C1 segment of cervical spinal cord (tissue), 14 donors: ENCODE measurements around the gene TADA2B.
"Not testable (repeated sequence)": the region's sequence is repeated elsewhere in the genome, so short reads cannot be mapped to it uniquely, and the experiment has no call there.

ENCODE experiments used
- DNase-seq, 14 donors: peaks; one replicate each; lab custom pipeline; 2025; lab: John Stamatoyannopoulos, UW

The TADA2B gene

GRCh38 chr4:7078025-7078424 is 34.9 kb downstream of the TADA2B start:
- no peak for DNase-seq

DNA sequence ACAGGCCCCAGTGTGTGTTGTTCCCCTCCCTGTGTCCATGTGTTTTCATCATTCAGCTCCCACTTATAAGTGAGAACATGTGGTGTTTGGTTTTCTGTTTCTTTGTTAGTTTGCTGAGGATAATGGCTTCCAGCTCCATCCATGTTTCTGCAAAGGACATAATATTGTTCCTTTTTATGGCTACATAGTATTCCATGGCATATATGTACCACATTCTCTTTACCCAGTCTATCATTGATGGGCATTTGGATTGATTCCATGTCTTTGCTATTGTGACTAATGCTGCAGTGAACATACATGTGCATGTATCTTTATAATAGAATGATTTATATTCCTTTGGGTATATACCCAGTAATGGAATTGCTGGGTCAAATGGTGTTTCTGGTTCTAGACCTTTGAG is 36.3 kb downstream of the TADA2B start:
- not testable (repeated sequence) for DNase-seq

DNA sequence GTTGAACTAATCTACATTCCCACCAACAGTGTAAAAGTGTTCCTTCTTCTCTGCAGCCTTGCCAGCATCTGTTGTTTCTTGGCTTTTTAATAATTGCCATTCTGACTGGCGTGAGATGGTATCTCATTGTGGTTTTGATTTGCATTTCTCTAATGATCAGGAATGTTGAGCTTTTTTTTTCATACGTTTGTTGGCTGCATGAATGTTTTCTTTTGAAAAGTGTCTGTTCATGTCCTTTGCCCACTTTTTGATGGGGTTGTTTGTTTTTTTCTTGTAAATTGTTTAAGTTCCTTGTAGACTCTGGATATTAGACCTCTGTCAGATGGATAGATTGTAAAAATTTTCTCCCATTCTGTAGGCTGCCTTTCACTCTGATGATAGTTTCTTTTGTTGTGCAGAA is 36.7 kb downstream of the TADA2B start:
- DNase-seq: not testable (repeated sequence)

DNA sequence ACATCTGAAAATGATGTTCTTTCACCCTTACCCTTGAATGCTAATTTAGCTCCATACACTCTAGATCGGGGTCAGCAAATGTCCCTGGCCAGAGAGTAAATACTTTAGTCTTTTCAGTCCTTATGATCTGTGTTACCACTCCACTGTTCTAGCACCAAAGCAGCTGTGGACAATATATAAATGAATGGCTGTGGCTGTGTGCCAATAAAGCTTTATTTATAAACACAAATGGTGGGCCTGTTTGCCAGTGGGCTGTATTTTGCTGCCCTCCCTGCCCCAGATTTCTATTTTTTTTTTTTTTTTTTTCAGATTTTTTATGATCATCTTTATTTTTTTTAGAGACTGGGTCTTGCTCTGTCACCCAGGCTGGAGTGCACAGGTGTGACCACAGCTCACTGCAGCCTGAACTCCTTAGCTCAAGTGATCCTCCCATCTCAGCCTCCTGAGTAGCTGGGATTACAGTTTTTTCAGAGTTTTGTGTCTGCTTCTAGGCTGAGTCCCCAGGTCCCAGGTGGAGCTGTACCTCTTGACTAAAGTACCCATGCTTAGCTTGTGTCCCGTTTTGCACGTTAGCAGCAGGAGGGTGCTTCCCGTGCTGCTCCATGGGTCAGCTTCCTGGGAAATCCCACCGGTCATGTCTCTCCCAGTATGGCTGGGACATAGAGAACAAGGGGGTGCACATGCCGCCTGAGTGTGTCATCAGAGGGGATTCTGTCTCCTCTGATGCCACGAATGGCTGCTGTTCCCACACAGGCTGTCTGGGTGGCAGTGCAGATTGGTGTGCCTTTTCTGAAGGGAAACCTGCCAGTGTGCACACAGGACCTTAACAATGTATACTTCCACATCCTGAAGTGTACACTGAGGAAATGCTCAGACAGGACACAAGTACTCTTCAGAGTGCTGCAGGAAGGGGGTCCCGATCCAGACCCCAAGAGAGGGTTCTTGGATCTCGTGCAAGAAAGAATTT is 40.7 kb downstream of the TADA2B start:
- DNase-seq: no peak

GRCh38 chr4:7084564-7084961 is 41.4 kb downstream of the TADA2B start:
- not testable (repeated sequence) for DNase-seq

DNA sequence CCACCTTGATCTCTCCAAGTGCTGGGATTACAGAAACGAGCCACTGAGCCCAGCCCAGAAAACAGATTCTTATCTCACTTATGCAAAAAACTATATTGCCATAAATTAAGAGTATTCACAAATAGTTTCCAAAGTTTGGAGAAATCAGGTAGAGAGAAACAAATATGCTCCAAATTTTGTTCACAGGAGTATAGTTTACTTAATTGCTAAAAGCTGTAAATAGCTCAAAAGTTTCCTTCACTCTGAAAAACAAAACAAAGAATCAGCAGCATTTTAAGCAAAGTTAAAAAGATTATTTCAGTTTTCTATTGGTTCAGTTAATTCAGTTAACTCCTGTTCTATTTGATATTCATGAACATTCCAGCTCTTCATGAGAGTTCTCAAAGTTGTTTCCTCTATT is 43.2 kb downstream of the TADA2B start:
- DNase-seq: no peak

- no peak for DNase-seq
These were observed 43.9 kb downstream of the TADA2B start for GRCh38 chr4:7087036-7087435.

DNA sequence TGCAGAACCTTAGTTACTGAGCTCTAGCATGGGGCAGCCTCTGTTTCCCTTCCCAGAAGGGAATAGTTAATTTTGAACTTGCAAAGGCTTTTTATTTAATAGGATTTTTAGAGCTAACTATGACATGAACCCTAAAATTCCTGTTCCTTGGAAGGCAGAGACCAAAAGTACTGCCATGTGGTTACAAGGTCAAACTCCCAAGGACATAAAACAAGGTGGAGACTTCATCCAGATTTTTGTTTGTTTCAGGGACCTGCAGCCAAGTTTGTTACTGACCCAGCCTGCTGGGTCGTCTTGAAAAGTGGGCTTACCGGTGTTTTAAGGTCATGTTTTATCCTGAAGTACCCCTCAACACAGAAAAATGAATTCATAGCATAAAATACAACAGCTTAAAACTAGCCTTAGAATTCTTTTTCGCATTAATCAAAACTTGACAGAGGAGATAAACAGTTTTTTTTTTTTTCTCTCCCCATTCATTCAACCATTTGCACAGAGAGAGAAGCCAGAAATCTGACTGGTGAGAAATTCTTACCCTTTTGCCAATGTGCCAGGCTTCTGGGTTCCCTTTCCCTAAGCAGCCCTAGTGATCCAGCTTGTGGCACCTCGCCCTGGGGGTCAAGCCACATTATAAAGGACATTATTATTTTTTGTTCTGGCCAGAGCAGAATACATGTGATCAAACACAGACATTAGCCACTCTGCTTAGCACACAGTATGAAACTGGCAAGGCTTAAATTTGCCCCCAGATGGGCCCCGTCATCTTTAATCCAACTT is 46.2 kb downstream of the TADA2B start:
- DNase-seq: no peak

DNA sequence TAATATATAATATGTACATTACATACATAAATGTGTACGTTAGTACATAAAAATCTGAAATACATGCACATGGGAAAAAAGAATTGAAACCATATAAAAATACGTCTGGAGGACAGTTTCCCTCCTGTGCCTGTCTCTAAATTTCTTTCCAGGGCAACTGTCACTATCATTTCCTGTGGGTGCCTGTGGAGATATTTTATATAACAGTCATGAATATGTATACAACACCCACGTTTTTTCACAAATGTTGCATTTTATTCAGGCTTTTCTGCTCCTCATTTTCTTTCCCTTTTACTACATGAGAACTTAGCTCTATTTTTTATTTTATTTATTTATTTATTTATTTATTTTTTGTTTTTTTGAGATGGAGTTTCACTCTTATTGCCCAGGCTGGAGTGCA is 48.9 kb downstream of the TADA2B start:
- no peak for DNase-seq

DNA sequence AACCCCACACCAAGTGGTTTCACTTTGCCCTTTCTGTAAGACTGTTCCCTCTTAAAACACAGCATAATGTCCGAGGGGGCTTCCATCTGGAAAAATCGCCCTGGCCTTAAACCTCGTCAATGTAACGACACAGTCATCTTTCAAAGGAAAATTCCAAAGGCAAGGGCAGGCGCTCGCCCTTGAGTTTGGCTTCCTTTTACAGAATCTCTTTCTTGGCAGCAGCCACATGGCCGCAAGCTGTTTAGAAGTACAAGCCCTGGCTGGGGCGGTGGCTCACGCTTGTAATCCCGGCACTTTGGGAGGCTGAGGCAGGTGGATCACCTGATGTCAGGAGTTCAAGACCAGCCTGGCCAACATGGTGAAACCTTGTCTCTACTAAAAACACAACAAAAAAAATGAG is 51.7 kb downstream of the TADA2B start:
- no peak for DNase-seq

GRCh38 chr4:7095611-7096155 is 52.5 kb downstream of the TADA2B start:
- no peak for DNase-seq

DNA sequence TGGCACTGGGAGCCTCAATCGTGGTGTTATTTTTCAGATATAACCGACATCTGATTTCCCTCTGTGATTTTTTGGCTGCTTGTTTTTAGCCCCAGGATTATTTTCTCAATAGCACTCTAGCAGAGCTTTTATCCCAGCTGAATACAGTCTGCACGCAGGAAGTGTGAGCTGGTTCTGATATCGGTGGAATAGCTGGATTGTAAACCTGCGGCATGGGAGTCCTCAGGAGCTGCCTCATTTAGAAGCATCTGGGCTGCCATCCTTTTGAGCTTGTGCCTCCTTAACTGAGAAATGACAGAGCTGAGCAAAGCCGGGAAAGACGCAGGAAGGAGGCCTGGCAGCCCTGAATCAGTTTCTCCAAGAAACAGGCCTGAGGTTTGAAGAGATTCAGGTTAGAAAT is 53.1 kb downstream of the TADA2B start:
- DNase-seq: no peak

DNA sequence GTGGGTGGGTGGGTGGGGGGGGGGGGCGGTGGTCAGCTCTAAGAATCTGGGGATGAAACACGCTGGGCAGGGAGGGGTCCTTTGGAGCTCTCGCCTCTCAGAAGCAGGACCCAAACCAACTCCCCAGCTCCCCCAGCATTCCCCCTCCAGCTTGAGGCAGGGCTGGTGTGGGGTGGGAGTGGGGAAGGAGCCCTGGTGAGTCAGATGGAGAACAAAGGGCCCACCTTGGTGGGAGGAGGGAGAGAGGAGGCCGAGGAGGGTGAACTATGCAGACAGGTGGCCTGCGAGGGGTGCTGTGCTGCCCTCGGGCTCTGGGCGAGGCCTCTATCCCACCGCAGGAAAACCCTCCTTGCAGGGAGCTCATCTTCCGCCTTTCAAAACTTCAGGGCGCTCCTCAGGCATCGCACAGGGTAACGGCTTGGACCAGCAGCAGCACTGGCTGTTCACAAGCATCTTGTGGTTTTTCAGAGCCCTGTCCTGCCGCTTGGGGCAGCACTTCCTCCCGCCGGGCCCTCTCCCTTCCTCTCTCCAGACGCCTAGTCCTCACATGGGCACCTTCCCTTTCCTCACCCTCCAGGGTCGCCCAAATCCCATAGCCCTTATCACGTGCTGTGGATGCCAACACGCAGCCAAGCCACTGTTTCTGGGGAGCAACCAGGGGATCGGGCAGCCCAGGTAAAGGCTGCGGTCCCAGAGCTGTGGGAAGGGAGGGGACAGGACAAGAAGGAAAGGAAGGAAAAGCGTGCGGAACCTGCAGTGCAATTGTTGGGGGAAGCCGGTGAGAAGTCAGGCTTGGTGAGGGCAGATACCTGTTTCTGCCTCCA is 58.7 kb downstream of the TADA2B start:
- DNase-seq: peak in 13 of 14 donors; percentile 30 to 78 (median 61)

DNA sequence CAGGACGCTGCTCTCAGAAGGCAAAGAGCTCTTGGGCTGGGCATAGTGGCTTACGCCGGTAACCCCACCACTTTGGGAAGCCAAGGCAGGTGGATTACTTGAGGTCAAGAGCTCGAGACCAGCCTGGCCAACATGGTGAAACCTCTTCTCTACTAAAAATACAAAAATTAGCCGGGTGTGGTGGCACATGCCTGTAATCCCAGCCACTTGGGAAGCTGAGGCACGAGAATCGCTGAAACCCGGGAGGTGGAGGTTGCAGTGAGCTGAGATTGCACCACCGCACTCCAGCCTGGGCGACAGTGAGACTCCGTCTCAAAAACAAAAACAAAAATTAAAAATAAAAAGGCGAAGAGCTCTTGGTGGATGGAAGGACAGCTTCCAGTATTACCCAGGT is 59.3 kb downstream of the TADA2B start:
- not testable (repeated sequence) for DNase-seq

DNA sequence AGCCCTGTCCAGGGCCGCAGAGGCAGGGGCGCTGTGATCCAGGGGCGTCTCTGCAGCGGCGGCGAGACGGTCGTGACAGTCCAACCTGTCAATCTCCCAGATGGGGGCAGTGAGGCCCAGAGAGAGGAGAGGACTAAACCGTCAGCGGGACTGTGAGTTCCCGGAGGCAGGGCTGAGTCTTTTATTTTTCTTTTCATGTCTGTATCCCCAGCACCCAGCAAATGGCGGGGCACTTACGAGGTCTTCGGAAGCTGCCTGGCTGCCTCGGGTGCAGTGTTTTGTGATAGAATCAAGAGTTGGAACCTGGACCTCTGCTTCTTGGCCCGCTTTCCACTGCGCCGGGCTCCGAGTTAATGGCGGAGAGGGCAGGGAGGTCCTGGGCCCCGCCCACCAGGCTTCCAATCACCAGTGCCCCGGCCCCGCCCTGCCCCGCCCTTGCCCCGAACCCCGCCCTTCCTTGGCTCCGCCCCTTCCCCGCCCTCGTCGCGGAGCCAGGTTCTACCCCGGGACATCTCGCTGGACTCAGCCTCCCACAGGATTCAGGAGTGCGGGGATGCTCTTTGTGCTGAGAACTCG is 59.9 kb downstream of the TADA2B start:
- DNase-seq: peak in 13 of 14 donors; percentile 69 to 91 (median 81)

DNA sequence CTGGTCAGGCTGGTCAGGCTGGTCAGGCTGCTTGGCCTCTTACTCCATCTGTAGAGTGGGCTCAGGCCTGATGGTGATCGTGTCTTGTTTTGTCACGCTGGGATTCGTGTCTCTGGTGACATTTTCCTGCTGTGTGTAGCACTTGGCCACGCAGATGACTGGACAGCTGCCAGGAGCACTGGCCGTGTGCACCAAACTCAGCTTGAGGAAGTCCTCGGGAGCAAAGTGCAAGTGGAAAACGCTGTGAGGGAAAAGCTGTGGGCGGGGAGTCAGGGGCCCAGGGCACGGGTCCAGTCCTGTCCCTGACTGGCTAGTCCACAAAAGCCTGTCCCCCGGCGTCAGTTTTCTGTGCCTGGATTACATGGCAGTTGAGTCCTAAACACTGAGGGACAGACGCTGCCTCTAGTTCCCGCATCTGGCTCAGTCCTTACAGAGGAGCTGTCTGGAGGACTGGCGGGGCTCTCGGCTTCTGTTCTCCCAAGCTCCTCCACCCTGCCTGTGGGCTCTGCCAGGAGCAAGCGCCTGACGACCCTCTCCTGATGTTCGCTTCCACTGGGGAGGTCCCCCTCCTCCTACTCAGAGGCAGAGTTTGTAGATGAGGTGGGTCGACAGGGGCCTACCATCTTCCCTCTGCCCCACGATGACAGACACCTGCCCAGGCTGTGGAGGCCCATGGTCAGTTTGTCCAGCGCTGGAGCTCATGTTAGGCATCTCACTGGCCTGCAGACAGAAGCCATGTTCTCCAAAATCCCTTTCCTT is 60.6 kb downstream of the TADA2B start:
- peak in 7 of 14 donors; percentile 53 to 91 (median 74) for DNase-seq

- DNase-seq: no peak
These were observed 61.3 kb downstream of the TADA2B start for GRCh38 chr4:7104366-7105031.

DNA sequence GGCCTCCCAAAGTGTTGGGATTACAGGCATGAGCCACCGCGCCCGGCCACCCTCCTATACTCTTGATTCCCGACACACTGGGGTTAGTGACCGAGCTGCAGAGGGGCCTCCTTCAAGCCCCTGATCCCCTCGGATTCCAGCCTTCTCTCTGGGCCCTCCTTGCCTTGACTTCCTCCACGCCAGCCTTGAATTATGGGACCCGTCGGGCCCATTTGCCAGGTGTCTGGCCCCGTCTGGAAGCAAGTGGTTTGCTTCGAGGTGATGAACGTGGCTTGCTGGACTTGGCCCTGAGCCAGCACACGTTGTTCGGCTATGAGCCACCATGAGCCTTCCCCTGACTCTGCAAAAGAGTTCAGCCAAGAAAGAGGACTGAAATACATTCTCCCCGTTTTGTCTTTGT is 62.1 kb downstream of the TADA2B start:
- DNase-seq: no peak

GRCh38 chr4:7107166-7107905 is 64.2 kb downstream of the TADA2B start:
- DNase-seq: no peak
